HuH-7.5 (cell line): Measurements from ENCODE around the gene SAPCD1.
"Not testable (repeated sequence)": the region's sequence is repeated elsewhere in the genome, so short reads cannot be mapped to it uniquely, and the experiment has no call there.

ENCODE experiments used
- DNase-seq: peaks from one replicate; pipeline ENCODE4 v3.0.0; 2011; ENCODE audit warnings: low spot score

The SAPCD1 gene

GRCh38 chr6:31778193-31778592 lies 15.7 kb downstream of the SAPCD1 start:
- no peak for DNase-seq

GRCh38 chr6:31778999-31779885 lies 16.8 kb downstream of the SAPCD1 start:
- no peak for DNase-seq

- no peak for DNase-seq
Measured at GRCh38 chr6:31779908-31780307, 17.5 kb downstream of the SAPCD1 start.

GRCh38 chr6:31780507-31781243 lies 18.2 kb downstream of the SAPCD1 start:
- DNase-seq = no peak

GRCh38 chr6:31781244-31782125 lies 19.0 kb downstream of the SAPCD1 start:
- no peak for DNase-seq

- no peak for DNase-seq
Measured at GRCh38 chr6:31782126-31782855, 19.8 kb downstream of the SAPCD1 start.

GRCh38 chr6:31784098-31784925 lies 21.9 kb downstream of the SAPCD1 start:
- no peak for DNase-seq

GRCh38 chr6:31785475-31785874 lies 23.0 kb downstream of the SAPCD1 start:
- DNase-seq = no peak

GRCh38 chr6:31791324-31792089 lies 29.1 kb downstream of the SAPCD1 start:
- DNase-seq = peak; percentile 79

GRCh38 chr6:31792090-31792374 lies 29.6 kb downstream of the SAPCD1 start:
- no peak for DNase-seq

GRCh38 chr6:31792761-31793171 lies 30.3 kb downstream of the SAPCD1 start:
- no peak for DNase-seq

GRCh38 chr6:31793927-31794245 lies 31.4 kb downstream of the SAPCD1 start:
- DNase-seq = not testable (repeated sequence)

- no peak for DNase-seq
Measured at GRCh38 chr6:31794294-31794865, 31.9 kb downstream of the SAPCD1 start.

GRCh38 chr6:31794866-31795615 lies 32.6 kb downstream of the SAPCD1 start:
- DNase-seq = no peak

- DNase-seq = peak; percentile 91
Measured at GRCh38 chr6:31795616-31796298, 33.3 kb downstream of the SAPCD1 start, which contains the start of gene VARS1. VARS1 (minus strand) TSS chr6:31795752; CDS start chr6:31795217, 535 bp downstream.

- DNase-seq = no peak
Measured at GRCh38 chr6:31796993-31797385, 34.5 kb downstream of the SAPCD1 start.

GRCh38 chr6:31797588-31797987 lies 35.1 kb downstream of the SAPCD1 start:
- no peak for DNase-seq

- DNase-seq = no peak
Measured at GRCh38 chr6:31799781-31800180, 37.3 kb downstream of the SAPCD1 start.
